Measurements from ENCODE around the gene CDH2.

The CDH2 gene

DNA sequence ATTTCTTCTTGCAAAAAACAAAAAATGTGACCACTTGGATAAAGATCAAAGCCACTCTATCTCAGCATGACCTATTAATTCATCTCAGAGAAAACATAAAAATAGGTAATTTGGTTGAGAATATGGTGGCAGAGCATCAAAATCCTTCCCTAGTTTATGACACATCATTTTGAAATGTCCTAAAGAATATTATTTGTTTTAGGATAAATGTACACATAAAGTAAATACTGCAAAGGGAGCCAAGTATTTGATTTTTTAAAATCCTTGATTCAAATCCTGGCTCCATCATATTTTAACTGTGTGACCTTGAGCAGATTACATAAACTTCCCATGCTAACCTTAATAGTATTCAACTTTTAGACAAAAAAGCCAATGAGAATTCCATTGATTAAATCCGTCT lies 206.6 kb downstream of the CDH2 start:
- TF ChIP-seq CTCF (IDR thresholded peaks at IDR 0.05), result no peak

DNA sequence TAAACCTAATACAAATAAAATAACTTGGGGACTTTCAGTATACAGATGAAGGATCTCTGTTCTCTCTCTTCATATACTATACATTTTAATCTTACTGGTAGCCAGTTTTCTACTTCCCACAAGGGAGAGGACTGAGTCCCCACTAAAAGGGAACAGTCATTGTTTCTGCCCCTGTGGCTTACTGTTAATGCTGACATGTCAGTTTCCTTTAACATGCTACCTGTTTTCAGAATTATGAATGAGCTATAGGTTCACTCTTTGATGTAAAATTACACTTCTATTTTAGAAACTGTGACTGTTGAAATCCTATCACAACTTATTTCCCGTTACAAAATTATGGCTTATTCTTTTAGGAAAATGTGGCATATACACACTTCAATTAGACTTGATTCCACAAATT lies 207.7 kb downstream of the CDH2 start:
- no peak for TF ChIP-seq CTCF (IDR thresholded peaks at IDR 0.05)

GRCh38 chr18:27967913-27968824 lies 208.8 kb downstream of the CDH2 start:
- no peak for TF ChIP-seq CTCF (IDR thresholded peaks at IDR 0.05)

GRCh38 chr18:27966881-27967280 lies 210.0 kb downstream of the CDH2 start:
- no peak for TF ChIP-seq CTCF (IDR thresholded peaks at IDR 0.05)

DNA sequence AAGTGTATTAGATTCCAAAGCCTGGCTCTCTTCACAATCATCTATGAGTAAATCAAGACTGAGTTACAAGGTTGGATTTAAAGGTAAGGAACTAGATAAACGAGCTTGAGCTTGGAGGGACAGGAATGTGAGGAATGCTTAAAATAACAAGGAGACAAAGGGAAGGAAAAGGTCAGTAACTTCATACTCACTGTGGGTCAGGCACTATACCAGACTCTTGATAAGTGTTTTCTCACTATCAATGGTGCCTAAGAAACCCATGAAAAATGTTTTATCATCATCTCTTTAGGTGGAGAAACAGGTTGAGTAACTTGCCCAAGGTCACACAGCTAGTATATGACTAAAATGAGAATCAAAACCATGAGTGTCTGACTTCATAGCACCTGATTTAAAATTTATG lies 212.1 kb downstream of the CDH2 start:
- TF ChIP-seq CTCF (IDR thresholded peaks at IDR 0.05), result no peak

DNA sequence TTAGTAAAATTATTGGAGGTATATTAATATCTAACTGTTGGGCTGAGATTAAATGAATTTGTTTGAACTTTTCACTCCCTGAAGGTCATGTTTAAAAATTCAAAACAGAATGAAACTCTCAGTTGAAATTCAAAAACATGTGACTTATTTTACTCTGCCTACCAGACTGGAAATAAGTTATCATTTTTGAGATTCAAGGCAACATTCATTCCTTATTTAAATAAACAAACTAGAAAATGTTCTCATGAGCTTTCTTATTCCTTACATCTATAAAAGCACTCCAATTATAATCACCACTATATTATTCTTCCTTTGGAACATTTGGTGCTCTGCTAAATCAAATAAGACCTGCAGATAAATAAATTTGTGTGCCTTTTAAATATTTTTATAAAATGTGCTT lies 217.8 kb downstream of the CDH2 start:
- no peak for TF ChIP-seq CTCF (IDR thresholded peaks at IDR 0.05)

DNA sequence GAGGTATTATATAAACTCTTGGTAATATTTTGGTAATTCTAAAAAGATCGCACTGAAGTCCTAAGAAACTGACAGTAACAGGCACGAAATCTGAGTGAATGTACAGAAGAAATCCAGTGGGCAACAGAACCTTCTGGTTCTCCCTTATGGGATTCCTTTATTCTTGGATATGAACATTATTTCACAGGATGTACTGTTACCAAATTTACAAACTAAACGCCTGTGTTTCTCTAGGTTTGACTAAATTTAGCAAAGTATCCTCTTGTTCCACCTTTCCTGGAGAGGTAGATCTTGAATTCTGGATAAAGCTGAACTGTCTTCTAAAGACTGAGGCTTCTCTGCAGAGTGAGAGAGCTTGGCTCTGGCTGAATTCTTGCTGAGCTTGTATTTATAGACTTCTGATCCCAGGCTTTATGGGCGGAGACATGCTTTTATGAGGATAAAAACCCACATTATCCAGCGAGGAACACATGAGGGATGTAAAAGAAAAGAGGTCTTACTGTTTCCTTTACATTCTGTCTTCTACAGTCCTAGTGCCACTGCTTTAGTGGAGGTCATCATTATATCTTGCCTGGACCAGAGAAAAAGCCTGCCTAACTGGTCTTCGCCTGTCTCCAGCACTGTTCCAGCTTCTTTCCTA lies 220.8 kb downstream of the CDH2 start:
- TF ChIP-seq CTCF (IDR thresholded peaks at IDR 0.05), result no peak

Data from LNCAP (cell line).